GM19467 (cell line): ENCODE results near the gene LRRC36.

Experiments used
- ATAC-seq: cut with Tn5 transposase; IDR thresholded peaks from one replicate; pipeline ENCODE4 v1.9.1; 2021; ENCODE audit warnings: mild to moderate bottlenecking, moderate library complexity; ENCODE audit not compliant: unreplicated experiment

The LRRC36 gene

GRCh38 chr16:67419931-67420330 is 93.3 kb downstream of the LRRC36 start:
- ATAC-seq = no peak

- ATAC-seq = no peak
These were observed 94.4 kb downstream of the LRRC36 start for GRCh38 chr16:67421030-67421429.

GRCh38 chr16:67423015-67423414 is 96.4 kb downstream of the LRRC36 start:
- no peak for ATAC-seq

- ATAC-seq = no peak
These were observed 97.1 kb downstream of the LRRC36 start for GRCh38 chr16:67423611-67424260.

- no peak for ATAC-seq
These were observed 97.6 kb downstream of the LRRC36 start for GRCh38 chr16:67424261-67424615.

- no peak for ATAC-seq
These were observed 98.4 kb downstream of the LRRC36 start for GRCh38 chr16:67425061-67425460.

- no peak for ATAC-seq
These were observed 99.0 kb downstream of the LRRC36 start for GRCh38 chr16:67425580-67425979.

- no peak for ATAC-seq
These were observed 99.4 kb downstream of the LRRC36 start for GRCh38 chr16:67426022-67426421.

GRCh38 chr16:67426950-67427349 is 100.3 kb downstream of the LRRC36 start:
- ATAC-seq = no peak

GRCh38 chr16:67428146-67428731 is 101.6 kb downstream of the LRRC36 start:
- ATAC-seq = no peak

- no peak for ATAC-seq
These were observed 102.6 kb downstream of the LRRC36 start for GRCh38 chr16:67429053-67429798.

GRCh38 chr16:67429799-67430503 is 103.3 kb downstream of the LRRC36 start:
- ATAC-seq = no peak

- ATAC-seq = no peak
These were observed 103.9 kb downstream of the LRRC36 start for GRCh38 chr16:67430504-67430976.

GRCh38 chr16:67430977-67431774 is 104.6 kb downstream of the LRRC36 start, which contains the start of gene HSD11B2:
HSD11B2 (plus strand) TSS chr16:67431121; CDS start chr16:67431249, 128 bp downstream.
- no peak for ATAC-seq

- ATAC-seq = no peak
These were observed 105.3 kb downstream of the LRRC36 start for GRCh38 chr16:67431775-67432505.

GRCh38 chr16:67432506-67432890 is 105.9 kb downstream of the LRRC36 start:
- ATAC-seq = no peak

GRCh38 chr16:67433131-67433719 is 106.6 kb downstream of the LRRC36 start:
- ATAC-seq = no peak
